ENCODE results near the gene MEGF11.

DNA sequence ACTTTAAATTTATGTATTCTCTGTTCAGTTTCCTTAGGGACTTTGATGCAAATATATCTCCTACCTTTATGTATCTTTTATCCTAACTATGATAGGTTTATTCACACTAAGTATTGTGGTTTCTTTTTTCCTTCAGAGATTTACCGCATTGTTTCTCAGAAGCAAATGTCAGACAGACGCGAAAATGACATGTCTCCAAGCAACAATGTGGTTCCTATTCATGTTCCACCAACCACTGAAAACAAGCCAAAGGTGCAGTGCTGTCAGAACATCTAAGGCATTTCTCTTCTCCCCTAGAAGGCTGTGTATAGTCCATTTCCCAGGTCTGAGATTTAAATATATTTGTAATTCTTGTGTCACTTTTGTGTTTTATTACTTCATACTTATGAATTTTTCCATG, 366.0 kb downstream of the MEGF11 start:
- no peak for TF ChIP-seq EP300 (IDR thresholded peaks at IDR 0.05)
- TF ChIP-seq, protein P1, sequence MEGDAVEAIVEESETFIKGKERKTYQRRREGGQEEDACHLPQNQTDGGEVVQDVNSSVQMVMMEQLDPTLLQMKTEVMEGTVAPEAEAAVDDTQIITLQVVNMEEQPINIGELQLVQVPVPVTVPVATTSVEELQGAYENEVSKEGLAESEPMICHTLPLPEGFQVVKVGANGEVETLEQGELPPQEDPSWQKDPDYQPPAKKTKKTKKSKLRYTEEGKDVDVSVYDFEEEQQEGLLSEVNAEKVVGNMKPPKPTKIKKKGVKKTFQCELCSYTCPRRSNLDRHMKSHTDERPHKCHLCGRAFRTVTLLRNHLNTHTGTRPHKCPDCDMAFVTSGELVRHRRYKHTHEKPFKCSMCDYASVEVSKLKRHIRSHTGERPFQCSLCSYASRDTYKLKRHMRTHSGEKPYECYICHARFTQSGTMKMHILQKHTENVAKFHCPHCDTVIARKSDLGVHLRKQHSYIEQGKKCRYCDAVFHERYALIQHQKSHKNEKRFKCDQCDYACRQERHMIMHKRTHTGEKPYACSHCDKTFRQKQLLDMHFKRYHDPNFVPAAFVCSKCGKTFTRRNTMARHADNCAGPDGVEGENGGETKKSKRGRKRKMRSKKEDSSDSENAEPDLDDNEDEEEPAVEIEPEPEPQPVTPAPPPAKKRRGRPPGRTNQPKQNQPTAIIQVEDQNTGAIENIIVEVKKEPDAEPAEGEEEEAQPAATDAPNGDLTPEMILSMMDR (IDR thresholded peaks at IDR 0.05), result no peak
